ENCODE data around the gene RBM20. TPM values are rescaled to one million over a fixed set of nuclear protein-coding genes. Genes with fewer than 3 reads are reported as not detected.
A peak's percentile ranks its signal among the peaks of the same experiment; 100 is the strongest.
"Not testable (repeated sequence)": the region's sequence is repeated elsewhere in the genome, so short reads cannot be mapped to it uniquely, and the experiment has no call there.

RBM20 gene
- total and polyA plus RNA-seq, 5 experiments from 2014 or later = 0.20 to 0.93 (median 0.49) TPM

DNA sequence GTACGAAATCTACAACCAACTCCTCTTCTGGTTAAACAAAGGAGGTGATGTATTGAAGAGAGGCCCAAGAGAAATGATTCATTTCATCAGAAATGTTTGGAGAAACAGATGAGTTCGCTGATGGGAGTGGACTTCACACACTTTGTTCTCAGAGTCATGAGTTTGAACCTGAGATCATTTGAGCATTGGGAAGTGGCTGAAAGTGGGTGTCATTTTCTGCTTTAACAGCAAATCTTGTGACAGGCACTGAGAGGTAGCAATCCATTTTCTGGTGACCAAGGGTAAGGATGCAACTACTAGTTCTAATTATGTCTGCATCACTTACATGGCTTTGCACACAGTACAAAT, 51.4 kb downstream of the RBM20 start:
- POLR2A ChIA-PET = no interaction called here
- no peaks in the 10 kb centered on the region for H3K4me1 Mint-ChIP-seq
- peaks cover 0 to 10% (median 3%) of the 10 kb centered on the region in 3 donors for H3K36me3 Mint-ChIP-seq
- peaks cover 0 to 21% (median 15%) of the 10 kb centered on the region in 9 donors for H3K9me3 Mint-ChIP-seq
- H3K27ac Mint-ChIP-seq = no peak overlapping the region
- no peak overlapping the region for H3K4me3 Mint-ChIP-seq
- ATAC-seq = no peak
- no peak for DNase-seq
- peaks cover 0 to 6% (median 0%) of the 10 kb centered on the region in 5 donors for H3K27me3 Mint-ChIP-seq

DNA sequence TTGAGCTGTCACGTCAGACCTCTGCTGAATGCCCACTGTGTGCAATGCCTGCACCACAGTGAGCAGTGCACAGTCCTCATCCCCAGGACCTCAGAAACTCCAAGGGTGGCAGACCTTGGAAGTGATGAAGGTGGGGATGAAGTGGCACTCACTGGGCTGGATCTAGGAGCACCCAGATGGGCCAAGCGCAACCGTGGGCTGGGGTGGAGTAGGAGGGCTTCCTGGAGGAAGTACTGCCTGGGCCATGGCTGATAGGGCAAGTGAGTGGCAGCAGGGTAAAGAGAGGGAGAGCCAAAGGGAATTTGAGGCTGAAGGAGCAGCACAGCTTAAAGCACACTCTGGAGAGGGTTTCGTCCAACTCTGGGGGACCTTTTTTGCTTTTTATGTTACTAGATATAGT, 52.3 kb downstream of the RBM20 start:
- Mint-ChIP-seq H3K27ac (no peak overlapping the region), H3K4me1 (no peaks in the 10 kb centered on the region), H3K36me3 (peaks cover 0 to 10% (median 3%) of the 10 kb centered on the region in 3 donors), H3K4me3 (no peak overlapping the region), H3K27me3 (peaks cover 0 to 6% (median 0%) of the 10 kb centered on the region in 5 donors), H3K9me3 (peaks cover 0 to 21% (median 15%) of the 10 kb centered on the region in 9 donors)
- POLR2A ChIA-PET = no interaction called here
- no peak for DNase-seq
- no peak for ATAC-seq

DNA sequence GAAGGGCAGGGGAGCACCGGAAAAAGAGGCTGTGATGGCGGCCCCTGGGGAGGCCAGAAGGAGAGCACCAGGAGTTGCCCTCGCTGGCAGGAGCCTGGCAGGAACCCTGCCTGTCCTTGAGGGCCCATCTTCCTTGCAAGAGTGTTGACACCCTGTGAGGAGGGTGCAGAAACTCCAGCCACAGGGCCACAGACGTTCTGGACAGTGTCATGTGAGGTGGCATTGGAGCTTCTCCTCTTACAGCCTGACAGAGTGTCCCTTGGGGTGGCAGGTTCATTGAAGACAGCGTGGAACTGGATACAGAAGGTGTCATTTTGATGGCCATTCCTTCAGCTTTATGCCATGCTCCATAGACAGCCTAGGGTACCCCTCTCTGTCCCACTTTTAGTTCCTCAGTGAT, 54.2 kb downstream of the RBM20 start:
- peaks cover 0 to 2% (median 1%) of the 10 kb centered on the region in 9 donors for H3K9me3 Mint-ChIP-seq
- POLR2A ChIA-PET = no interaction called here
- no peak overlapping the region for H3K27ac Mint-ChIP-seq
- DNase-seq (no peak), ATAC-seq (no peak)
- no peak overlapping the region for H3K4me3 Mint-ChIP-seq
- H3K36me3 Mint-ChIP-seq = peaks cover 0 to 1% (median 0%) of the 10 kb centered on the region in 3 donors
- no peaks in the 10 kb centered on the region for H3K4me1 Mint-ChIP-seq
- peaks cover 0 to 2% (median 0%) of the 10 kb centered on the region in 5 donors for H3K27me3 Mint-ChIP-seq

DNA sequence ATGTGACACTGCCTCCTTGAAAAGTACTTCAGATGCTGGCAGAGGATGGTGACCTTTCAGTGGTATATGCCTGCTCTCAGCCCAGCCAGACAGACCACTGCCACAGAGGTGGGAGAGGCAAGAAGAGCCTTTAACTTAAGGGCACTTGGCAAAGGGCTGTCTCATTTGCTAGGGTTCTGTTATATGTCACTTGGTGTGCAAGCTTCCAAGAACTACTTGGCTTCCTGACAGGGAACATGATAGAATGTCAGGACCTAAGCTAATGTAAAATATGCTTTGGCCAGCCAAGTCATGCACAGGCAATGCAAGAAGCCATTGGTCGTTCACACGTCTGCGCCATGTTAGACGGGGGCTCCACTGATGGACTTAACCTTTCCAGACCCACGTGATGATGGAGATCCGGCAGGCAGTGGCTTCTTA, 54.7 kb downstream of the RBM20 start:
- ATAC-seq = no peak
- POLR2A ChIA-PET = no interaction called here
- Mint-ChIP-seq H3K4me1 (no peaks in the 10 kb centered on the region), H3K36me3 (no peaks in the 10 kb centered on the region), H3K27ac (no peak overlapping the region), H3K9me3 (no peaks in the 10 kb centered on the region), H3K4me3 (no peak overlapping the region), H3K27me3 (peaks cover 0 to 2% (median 0%) of the 10 kb centered on the region in 5 donors)
- DNase-seq = no peak

DNA sequence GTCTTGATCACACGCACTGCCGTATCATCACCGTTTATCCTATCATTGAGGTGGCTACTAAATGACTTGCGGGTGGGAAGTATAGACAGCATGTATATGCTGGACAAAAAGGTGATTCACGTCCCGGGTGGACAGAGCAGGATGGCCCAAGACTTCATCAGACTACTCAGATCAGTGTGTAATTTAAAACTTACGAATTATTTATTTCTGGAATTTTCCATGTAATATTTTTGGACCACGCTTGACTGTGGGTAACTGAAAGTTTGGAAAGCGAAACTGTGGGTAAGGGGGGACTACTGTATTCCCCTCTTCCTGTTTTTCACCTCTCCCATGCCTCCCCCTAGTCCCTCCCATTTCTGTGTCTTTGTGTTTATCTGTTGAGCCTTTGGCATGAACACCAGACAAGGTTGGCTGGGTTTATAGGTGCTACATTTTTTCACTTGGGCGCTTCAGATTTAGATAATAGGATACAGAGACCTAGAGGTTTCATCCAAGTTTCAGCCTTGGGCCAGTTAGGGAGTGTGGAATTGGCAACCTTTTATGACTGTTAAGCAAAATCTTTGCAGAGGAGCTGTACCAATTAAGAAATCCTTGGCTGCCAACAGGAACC, 55.8 kb downstream of the RBM20 start:
- no peak overlapping the region for H3K4me3 Mint-ChIP-seq
- peak overlapping the region in 1 of 10 donors; percentile 3 for H3K27ac Mint-ChIP-seq
- ATAC-seq = no peak
- no peaks in the 10 kb centered on the region for H3K4me1 Mint-ChIP-seq
- H3K27me3 Mint-ChIP-seq = peaks cover 0 to 2% (median 0%) of the 10 kb centered on the region in 5 donors
- peaks cover 0 to 3% (median 0%) of the 10 kb centered on the region in 9 donors for H3K9me3 Mint-ChIP-seq
- POLR2A ChIA-PET = no interaction called here
- no peaks in the 10 kb centered on the region for H3K36me3 Mint-ChIP-seq
- no peak for DNase-seq

DNA sequence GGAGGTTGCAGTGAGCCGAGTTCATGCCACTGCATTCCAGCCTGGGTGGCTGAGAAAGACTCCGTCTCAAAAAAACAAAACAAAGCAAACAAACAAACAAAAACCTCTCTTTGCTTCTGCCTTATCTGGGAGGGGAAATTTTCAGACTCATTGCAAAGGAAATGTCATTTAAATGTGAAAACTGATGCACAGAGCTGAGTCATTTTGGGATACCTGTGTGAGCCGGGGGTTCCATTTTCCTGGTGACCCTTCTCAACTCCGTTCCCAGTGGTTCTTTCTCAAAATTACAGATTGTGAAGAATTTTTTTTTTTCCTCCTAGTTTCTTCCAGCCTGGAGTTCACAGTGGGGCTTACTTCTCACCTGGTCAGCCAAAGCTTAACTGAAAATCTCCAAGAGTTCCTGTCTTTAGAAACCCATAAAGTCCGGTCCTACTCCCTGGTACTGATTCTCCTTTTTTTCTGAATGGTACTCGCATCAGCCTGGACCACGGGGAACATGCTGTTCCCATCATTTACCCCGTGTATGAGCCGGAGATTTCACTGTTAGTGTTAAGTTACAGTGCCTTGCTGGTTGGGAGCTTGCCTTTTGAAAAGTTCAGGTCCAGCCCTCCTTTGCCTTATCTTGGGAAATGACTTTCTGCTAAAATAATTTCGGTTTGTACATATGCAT, 56.9 kb downstream of the RBM20 start:
- POLR2A ChIA-PET = no interaction called here
- no peak for ATAC-seq
- peaks cover 0 to 2% (median 0%) of the 10 kb centered on the region in 5 donors for H3K27me3 Mint-ChIP-seq
- peaks cover 0 to 3% (median 0%) of the 10 kb centered on the region in 9 donors for H3K9me3 Mint-ChIP-seq
- H3K4me1 Mint-ChIP-seq = no peaks in the 10 kb centered on the region
- H3K4me3 Mint-ChIP-seq = no peak overlapping the region
- no peak overlapping the region for H3K27ac Mint-ChIP-seq
- no peaks in the 10 kb centered on the region for H3K36me3 Mint-ChIP-seq
- DNase-seq = no peak

DNA sequence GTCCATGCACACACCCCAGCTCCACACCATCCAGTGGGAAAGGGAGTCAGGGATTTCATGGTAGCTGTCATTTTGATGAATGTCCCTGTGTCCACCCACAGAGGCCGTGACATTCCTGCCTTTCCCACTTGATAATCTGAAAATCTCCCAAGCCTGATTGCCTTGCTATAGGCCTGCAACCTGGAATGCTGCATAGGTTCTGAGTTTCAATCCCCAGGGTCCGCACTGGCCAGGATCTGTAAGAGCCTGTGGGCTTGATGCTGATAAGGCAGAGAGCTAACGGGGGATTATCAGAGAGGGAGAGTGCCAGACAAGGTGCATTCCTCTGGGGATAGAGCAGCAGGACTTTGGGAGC, 57.5 kb downstream of the RBM20 start:
- POLR2A ChIA-PET = no interaction called here
- Mint-ChIP-seq H3K36me3 (no peaks in the 10 kb centered on the region), H3K27ac (no peak overlapping the region), H3K4me3 (no peak overlapping the region), H3K27me3 (peaks cover 0 to 2% (median 0%) of the 10 kb centered on the region in 5 donors), H3K4me1 (no peaks in the 10 kb centered on the region), H3K9me3 (peaks cover 0 to 3% (median 0%) of the 10 kb centered on the region in 9 donors)
- ATAC-seq = no peak
- no peak for DNase-seq

DNA sequence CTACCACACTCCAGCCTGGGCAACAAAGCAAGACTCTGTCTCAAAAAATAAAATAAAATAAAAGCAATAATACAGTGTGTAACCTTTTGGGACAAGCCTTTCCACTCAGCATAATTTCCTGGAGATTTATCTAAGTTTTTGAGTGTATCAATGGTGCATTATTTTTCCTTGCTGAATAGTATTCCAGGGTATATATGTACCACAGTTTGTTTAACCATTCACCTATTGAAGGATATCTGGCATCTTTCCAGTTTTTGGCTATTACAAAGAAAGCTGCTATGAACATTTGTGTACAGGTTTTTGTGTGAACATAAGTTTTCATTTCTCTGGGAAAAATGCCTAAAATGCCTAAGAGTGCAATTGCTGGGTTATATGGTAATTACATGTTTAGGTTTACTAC, 59.9 kb downstream of the RBM20 start:
- POLR2A ChIA-PET = no interaction called here
- H3K27ac Mint-ChIP-seq = no peak overlapping the region
- no peaks in the 10 kb centered on the region for H3K4me1 Mint-ChIP-seq
- H3K36me3 Mint-ChIP-seq = no peaks in the 10 kb centered on the region
- ATAC-seq (no peak), DNase-seq (no peak)
- peaks cover 0 to 3% (median 0%) of the 10 kb centered on the region in 9 donors for H3K9me3 Mint-ChIP-seq
- peaks cover 0 to 2% (median 0%) of the 10 kb centered on the region in 5 donors for H3K27me3 Mint-ChIP-seq
- no peak overlapping the region for H3K4me3 Mint-ChIP-seq

DNA sequence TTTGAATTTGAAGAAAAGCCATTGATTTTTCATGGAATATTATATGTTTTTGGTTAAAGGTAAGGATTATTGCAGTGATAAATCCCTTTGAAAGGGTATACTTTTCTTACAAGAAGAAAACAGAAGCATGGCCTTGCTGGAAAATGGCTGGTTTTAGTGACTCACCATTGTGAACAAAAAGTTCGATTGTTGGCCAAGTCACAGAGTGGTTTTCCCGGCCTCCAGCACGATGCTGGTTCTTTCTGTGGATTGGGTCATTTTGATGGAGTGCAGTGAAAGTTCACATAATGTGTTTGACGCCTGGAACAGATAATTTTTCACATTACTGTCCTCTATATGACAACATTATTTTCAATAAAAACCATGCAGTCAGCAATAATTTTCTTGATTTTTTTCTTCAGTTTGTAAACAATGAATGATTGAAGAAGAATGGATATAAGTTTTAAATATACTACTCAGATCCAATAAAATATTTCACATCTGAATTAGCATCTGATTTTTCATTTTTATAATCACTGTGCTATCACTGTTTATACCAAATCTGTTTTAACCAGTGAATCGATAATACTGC, 60.9 kb downstream of the RBM20 start:
- POLR2A ChIA-PET = no interaction called here
- Mint-ChIP-seq H3K9me3 (peaks cover 0 to 3% (median 0%) of the 10 kb centered on the region in 9 donors), H3K36me3 (no peaks in the 10 kb centered on the region), H3K27me3 (peaks cover 0 to 2% (median 0%) of the 10 kb centered on the region in 5 donors), H3K4me1 (no peaks in the 10 kb centered on the region), H3K4me3 (no peak overlapping the region), H3K27ac (no peak overlapping the region)
- ATAC-seq = no peak
- DNase-seq = no peak

DNA sequence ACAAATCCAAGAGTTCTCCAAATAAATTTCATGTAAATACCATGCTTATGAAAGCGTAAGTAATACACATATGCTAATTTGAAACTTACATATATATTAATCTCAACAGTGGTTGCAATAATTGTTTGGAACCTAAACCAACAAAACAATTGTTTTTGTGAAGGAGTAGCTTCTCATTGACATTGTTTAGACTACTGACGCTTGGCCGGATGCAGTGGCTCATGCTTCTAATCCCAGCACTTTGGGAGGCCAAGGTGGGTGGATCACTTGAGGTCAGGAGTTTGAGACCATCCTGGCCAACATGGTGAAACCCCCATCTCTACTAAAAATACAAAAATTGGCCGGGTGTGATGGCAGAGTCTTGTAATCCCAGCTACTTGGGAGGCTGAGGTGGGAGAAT, 61.5 kb downstream of the RBM20 start:
- H3K4me1 Mint-ChIP-seq, POLR2A ChIA-PET, H3K27me3 Mint-ChIP-seq, H3K27ac Mint-ChIP-seq, ATAC-seq, H3K36me3 Mint-ChIP-seq, DNase-seq, H3K9me3 Mint-ChIP-seq, H3K4me3 Mint-ChIP-seq: not testable (repeated sequence)

DNA sequence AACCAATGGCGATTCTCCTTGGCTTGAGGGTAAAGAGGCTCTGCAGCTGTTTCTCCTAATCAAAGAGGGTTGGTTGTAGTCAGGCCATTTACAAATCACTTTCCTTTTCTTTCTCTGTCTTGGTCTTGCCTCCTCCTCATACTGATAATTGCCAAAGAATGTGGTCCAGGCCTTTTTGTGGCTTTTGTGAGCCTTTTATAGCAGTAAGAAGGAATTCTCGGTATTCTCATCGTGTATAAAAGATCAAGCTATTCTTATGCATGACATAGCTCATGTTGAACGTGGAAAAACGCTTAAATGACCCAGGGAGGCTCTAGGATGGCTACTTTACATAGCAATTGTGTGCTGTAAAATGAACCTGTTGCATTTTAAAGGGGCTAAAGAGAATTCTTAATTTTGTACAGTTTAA, 62.6 kb downstream of the RBM20 start:
- Mint-ChIP-seq H3K36me3 (no peaks in the 10 kb centered on the region), H3K9me3 (peaks cover 0 to 3% (median 0%) of the 10 kb centered on the region in 9 donors), H3K27me3 (peaks cover 0 to 4% (median 0%) of the 10 kb centered on the region in 5 donors), H3K4me3 (no peak overlapping the region), H3K27ac (no peak overlapping the region), H3K4me1 (no peaks in the 10 kb centered on the region)
- ATAC-seq (no peak), DNase-seq (no peak)
- POLR2A ChIA-PET = no interaction called here

DNA sequence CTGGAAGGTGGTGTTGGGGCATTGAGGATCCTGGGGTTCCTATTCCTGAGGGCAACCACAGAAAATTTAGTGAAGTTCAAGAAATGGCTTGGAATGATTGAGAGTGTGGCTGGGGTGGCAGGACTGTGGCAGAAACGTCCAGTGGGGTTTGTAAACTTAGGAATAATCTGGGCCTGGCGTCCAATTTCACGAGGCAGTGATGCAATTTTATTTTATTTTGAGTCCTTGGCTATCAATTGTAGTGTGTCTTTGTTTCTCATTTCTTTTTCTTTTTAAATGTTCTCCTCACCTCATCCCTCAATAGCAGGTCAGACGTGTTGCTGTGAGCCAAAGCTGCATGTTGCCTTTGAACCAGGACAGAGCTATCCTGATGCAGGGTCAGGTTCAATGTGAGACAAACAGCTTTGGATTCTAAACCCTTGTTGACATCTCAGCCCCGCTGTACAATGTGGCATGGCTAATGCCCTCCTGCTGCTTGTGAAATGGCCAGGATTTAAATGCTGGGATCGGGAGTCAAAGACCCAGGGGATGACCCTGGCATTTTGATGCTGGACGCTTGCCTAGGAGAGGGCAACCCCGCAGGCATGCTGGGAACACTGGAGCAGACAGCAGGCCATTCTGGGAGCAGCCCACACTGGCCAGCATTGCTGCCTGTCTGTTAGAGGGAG, 64.8 kb downstream of the RBM20 start:
- POLR2A ChIA-PET = no interaction called here
- DNase-seq (no peak), ATAC-seq (no peak)
- H3K4me3 Mint-ChIP-seq = no peak overlapping the region
- peaks cover 0 to 4% (median 0%) of the 10 kb centered on the region in 5 donors for H3K27me3 Mint-ChIP-seq
- no peak overlapping the region for H3K27ac Mint-ChIP-seq
- H3K4me1 Mint-ChIP-seq = no peaks in the 10 kb centered on the region
- no peaks in the 10 kb centered on the region for H3K36me3 Mint-ChIP-seq
- peaks cover 0 to 3% (median 0%) of the 10 kb centered on the region in 9 donors for H3K9me3 Mint-ChIP-seq

DNA sequence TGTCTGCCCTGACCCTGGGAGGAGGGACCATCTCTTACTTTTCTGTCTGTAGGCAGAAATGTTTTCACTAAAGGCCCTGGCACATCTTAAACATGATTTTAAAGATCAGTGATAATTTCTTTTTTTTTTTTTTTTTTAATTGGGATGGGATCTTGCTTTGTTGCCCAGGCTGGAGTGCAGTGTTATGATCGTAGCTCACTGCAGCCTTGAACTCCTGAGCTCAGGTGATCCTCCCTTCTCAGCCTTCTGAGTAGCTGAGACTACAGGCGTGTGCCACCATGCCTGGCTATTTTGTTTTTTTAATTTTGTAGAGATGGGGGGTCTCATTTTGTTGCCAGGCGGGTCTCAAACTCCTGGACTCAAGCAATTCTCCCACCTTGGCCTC, 65.3 kb downstream of the RBM20 start:
- no peaks in the 10 kb centered on the region for H3K36me3 Mint-ChIP-seq
- peaks cover 0 to 2% (median 0%) of the 10 kb centered on the region in 9 donors for H3K9me3 Mint-ChIP-seq
- no peak overlapping the region for H3K27ac Mint-ChIP-seq
- peaks cover 0 to 4% (median 0%) of the 10 kb centered on the region in 5 donors for H3K27me3 Mint-ChIP-seq
- H3K4me1 Mint-ChIP-seq = no peaks in the 10 kb centered on the region
- ATAC-seq (no peak), DNase-seq (no peak)
- POLR2A ChIA-PET = no interaction called here
- no peak overlapping the region for H3K4me3 Mint-ChIP-seq

Measured in naive thymus-derived CD8-positive, alpha-beta T cell (primary cell).